GM13976 (cell line): ENCODE results near the gene WDR35.

ENCODE experiments used
- DNase-seq: peaks from one replicate; pipeline ENCODE4 v3.0.0; 2012; ENCODE audit warnings: low spot score
- in situ Hi-C: fragments of 300-500 bp; cut with MboI; formaldehyde crosslinking; loops from one replicate; pipeline ENCODE4 v1.12.0; 2022; ENCODE audit warnings: low sequenced_read_pairs, mixed read lengths, inconsistent platforms; ENCODE audit not compliant: unreplicated experiment
- TF ChIP-seq, protein P1 (sequence below): IDR thresholded peaks from 2 replicates; pipeline ENCODE4 v1.5.1; 2012; ENCODE audit warnings: borderline replicate concordance, mild to moderate bottlenecking; ENCODE audit not compliant: insufficient read depth; ENCODE audit errors: extremely low read depth, missing control alignments, control extremely low read depth

WDR35 gene

DNA sequence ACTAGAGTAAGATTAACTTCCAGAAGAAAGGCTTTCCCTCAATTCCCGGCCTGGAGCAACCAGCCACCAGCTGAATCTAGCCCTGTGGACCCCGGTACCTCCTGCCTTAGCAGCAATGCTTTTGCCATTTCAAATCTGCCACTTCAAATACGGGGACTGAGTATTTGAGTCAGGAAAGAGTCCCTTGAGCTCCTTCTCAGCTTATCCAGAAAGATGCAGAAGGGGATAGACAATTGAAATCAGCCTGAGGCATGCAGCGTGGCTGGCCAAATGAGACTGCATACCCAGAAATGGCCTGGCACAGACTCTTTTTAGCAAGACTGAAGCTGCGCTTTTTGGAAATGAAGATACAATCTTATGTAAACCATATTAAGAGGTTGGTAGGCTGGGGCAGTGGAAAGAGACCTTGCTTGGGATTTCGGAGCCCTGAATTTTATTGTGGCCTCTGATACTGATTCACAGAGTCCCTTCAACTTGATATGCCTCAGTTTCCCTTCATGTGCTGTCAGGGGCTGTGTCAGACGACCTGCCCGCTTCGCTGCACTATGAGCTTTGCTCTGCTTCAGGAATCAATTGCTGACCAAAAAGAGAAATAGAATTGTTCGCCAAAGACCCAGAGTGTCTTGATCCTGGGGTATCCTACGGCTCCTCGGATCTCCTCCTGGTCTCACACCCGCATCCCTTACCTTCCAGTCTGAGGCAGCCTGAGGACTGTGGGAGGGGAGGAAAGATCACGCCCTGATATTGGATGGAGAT, 21.5 kb upstream of the WDR35 start:
- no peak for DNase-seq
- in situ Hi-C loops, result loop anchor here (10.0 kb wide), 1 partner anchor 83 kb away; no protein-coding TSS in a partner anchor
- TF ChIP-seq, protein P1, sequence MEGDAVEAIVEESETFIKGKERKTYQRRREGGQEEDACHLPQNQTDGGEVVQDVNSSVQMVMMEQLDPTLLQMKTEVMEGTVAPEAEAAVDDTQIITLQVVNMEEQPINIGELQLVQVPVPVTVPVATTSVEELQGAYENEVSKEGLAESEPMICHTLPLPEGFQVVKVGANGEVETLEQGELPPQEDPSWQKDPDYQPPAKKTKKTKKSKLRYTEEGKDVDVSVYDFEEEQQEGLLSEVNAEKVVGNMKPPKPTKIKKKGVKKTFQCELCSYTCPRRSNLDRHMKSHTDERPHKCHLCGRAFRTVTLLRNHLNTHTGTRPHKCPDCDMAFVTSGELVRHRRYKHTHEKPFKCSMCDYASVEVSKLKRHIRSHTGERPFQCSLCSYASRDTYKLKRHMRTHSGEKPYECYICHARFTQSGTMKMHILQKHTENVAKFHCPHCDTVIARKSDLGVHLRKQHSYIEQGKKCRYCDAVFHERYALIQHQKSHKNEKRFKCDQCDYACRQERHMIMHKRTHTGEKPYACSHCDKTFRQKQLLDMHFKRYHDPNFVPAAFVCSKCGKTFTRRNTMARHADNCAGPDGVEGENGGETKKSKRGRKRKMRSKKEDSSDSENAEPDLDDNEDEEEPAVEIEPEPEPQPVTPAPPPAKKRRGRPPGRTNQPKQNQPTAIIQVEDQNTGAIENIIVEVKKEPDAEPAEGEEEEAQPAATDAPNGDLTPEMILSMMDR, result no peak

DNA sequence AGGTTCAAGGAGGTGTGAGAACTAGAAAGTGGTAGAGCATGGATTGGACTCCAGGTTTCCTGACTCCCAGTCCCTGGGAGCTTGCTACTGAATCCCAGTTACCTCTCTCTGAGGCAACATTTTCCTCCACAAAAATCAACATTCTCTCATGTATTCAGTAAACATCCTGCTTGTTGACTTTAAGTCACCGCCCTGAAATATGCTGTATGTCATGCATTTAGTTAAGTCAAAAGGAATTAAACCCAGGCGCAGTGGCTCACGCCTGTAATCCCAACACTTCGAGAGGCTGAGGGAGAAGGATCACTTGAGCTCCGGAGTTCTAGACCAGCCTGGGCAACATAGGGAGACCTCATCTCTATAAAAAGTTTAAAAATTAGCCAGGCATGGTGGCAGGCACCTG, 18.8 kb upstream of the WDR35 start:
- no peak for DNase-seq
- in situ Hi-C loops, result no loop called here
- TF ChIP-seq, protein P1, result no peak

DNA sequence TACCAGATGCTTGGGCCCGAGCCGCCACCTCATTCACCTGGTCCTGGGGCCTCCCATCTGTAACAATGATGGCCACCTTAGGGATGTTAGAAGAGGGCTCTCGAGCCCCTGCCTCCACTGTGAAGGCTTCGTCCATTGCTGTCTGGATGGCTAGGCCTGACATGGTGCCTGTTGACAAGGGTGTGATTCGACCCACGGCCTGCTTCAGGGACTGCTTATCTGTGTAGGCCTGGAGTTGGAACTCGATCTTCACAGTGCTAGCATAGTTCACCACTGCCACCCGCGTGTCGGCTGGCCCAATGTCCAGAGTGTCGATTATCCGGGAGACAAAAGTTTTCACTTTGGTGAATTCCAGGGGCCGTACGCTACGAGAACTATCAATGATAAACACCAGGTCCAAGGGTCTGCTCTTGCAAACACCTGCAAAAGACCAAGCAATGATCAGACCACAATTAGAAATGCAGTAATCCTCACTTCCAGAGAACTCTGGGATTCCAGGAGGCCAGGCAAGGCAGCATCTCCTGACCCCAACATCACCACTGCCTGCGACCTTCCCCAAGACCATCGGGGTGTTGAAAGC, 16.1 kb upstream of the WDR35 start:
- DNase-seq, result no peak
- in situ Hi-C loops, result no loop called here

DNA sequence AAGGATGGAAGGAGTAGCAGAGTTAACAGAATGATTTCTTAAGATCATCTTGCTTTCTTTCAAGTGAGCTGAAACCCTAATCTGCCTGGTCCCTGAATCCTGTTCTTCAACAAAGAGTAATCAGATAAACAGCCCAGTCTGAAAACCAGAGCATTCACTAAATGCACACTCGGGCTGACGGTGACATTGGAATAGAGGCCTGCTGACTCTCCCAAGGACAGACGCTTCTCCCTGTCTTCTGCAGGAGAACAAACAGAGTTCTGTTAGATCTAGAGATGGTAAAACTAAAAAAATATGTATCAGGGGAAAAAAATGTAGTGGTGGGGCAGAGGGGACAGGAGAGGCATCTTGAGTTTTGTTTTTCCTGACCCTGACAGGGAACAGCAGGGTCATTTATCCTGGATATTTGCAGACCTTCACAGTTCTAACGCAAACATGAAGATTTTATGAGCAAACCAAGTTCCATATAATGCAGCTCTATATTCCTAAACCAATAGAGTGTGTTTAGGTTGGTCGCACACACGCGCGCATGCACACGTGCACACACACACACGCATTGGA, 15.2 kb upstream of the WDR35 start:
- TF ChIP-seq, protein P1, result no peak
- DNase-seq, result no peak
- in situ Hi-C loops, result no loop called here

More for the DNA sequence above, 16.1 kb upstream of the WDR35 start:
- TF ChIP-seq, protein P1, result no peak

DNA sequence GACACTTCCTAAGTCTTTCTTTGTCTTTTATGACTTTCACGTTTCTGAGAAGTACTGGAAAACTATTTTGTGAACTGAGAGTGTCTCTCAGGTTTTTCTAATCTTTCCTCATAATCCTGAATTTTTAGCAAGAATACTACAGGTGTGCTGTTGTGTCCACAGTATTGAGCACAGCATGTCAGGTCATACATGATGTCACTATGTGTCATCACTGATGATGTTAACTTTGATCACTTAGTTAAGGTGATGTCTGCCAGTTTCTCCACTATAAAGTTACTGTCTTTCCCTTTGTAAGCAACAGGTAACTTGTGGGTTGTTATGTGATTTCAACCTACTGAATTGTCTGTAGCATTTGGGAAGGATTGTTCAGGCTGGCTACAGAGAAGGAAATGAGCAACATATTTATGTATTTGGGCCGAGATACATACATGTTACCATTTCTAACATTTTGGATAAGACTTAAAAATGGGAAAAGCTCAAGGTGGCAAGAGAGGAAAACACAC, 11.5 kb upstream of the WDR35 start:
- no peak for DNase-seq
- TF ChIP-seq, protein P1, result no peak
- in situ Hi-C loops, result no loop called here

DNA sequence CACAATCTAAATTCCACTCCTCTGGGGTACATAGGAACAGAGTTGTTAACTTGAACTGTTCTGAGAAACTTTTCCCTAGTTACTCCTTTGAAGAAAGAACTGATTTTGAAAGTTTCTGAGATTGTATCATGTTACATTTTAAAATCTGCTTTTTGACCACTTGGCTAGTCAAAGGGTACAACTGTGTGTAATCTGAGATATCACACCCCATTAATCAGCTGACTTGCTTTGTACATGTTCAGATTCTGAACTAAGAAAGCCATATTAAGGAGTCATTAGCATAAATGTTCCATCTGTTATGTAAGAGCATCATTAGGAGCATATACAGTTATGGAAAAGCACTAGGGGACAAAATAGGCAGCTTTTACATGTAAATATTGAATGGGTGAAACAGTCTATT, 3.8 kb upstream of the WDR35 start:
- in situ Hi-C loops, result no loop called here
- DNase-seq, result no peak
- TF ChIP-seq, protein P1, result no peak
